Measurements from ENCODE around the gene GPR62.

Gene GPR62

DNA sequence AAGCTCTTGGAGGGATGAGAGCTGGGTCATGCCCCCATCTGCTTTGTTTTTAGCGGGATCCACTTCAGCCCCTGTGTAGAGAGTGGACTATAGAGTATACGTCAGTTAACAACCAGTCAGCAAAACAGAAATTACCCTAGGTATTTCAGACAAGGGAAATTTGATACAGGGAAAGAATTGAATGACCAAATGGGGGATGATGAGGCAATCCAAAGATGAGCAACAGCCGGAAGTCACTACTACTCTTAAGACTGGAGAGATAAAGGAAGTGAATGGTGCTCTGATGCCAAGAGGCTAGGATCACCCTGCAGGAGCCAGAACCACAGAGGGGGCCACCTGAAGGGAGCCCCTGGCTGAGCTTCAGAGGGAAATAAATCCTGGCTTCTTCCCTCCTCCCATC, 1.7 kb upstream of the GPR62 start:
- no peak for ATAC-seq (ENCODE audit: insufficient read depth, low read depth)
- no peak overlapping the region for H3K9ac ChIP-seq (ENCODE audit: low read depth, low read length)
- no peaks in the 10 kb centered on the region for H3K36me3 ChIP-seq (ENCODE audit: insufficient read depth, low read length)
- no peaks in the 10 kb centered on the region for H3K79me2 ChIP-seq (ENCODE audit: insufficient read depth, low read length)
- H3K27ac ChIP-seq (ENCODE audit: low read length), result no peak overlapping the region
- TF ChIP-seq EZH2 (IDR thresholded peaks at IDR 0.05; ENCODE audit: borderline replicate concordance, low read depth, low read length, severe bottlenecking), result no peak
- TF ChIP-seq, protein P1, sequence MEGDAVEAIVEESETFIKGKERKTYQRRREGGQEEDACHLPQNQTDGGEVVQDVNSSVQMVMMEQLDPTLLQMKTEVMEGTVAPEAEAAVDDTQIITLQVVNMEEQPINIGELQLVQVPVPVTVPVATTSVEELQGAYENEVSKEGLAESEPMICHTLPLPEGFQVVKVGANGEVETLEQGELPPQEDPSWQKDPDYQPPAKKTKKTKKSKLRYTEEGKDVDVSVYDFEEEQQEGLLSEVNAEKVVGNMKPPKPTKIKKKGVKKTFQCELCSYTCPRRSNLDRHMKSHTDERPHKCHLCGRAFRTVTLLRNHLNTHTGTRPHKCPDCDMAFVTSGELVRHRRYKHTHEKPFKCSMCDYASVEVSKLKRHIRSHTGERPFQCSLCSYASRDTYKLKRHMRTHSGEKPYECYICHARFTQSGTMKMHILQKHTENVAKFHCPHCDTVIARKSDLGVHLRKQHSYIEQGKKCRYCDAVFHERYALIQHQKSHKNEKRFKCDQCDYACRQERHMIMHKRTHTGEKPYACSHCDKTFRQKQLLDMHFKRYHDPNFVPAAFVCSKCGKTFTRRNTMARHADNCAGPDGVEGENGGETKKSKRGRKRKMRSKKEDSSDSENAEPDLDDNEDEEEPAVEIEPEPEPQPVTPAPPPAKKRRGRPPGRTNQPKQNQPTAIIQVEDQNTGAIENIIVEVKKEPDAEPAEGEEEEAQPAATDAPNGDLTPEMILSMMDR (IDR thresholded peaks at IDR 0.05; ENCODE audit: borderline replicate concordance, extremely low read depth, low read length, poor library complexity, severe bottlenecking), result no peak
- no peak overlapping the region for H3K4me2 ChIP-seq (ENCODE audit: insufficient read depth, low read length)
- H3K4me3 ChIP-seq (ENCODE audit: low read depth in 1 of 2, low read length in 2 of 2), result no peak overlapping the region
- no peaks in the 10 kb centered on the region for H3K4me1 ChIP-seq (ENCODE audit: insufficient read depth, low read length)
- no peaks in the 10 kb centered on the region for H3K9me3 ChIP-seq (ENCODE audit: insufficient read depth, low read length, severe bottlenecking)
- no peak overlapping the region for H2AFZ ChIP-seq (ENCODE audit: low read depth, low read length)
- DNase-seq, result no peak
- no peaks in the 10 kb centered on the region for H3K27me3 ChIP-seq (ENCODE audit: insufficient read depth, low read length, poor library complexity)
- no peaks in the 10 kb centered on the region for H4K20me1 ChIP-seq (ENCODE audit: insufficient read depth, low read length)

DNA sequence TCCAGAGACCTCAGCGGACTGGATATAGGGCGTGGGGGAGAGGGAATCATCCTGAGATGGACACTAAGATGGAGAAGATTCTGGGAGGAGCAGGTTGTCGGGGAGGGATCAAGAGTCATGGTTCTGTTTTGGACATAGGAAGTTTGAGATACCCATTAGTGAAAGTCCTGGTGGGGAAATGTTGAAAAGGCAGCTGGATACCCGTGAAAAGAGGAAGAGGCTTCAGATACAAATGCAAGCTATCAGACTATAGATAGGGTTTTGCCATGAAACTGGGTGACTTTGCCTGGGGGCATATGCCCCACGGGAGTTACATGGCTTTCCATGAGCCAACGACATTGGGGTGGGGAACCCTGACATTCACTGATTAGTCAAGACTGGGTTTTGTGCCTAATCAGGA, 1.1 kb upstream of the GPR62 start:
- H3K4me3 ChIP-seq (ENCODE audit: low read depth in 1 of 2, low read length in 2 of 2), result no peak overlapping the region
- H3K36me3 ChIP-seq (ENCODE audit: insufficient read depth, low read length), result no peaks in the 10 kb centered on the region
- no peak overlapping the region for H3K4me2 ChIP-seq (ENCODE audit: insufficient read depth, low read length)
- no peak overlapping the region for H3K27ac ChIP-seq (ENCODE audit: low read length)
- TF ChIP-seq, protein P1 (IDR thresholded peaks at IDR 0.05; ENCODE audit: borderline replicate concordance, extremely low read depth, low read length, poor library complexity, severe bottlenecking), result no peak
- TF ChIP-seq EZH2 (IDR thresholded peaks at IDR 0.05; ENCODE audit: borderline replicate concordance, low read depth, low read length, severe bottlenecking), result no peak
- H4K20me1 ChIP-seq (ENCODE audit: insufficient read depth, low read length), result no peaks in the 10 kb centered on the region
- H3K27me3 ChIP-seq (ENCODE audit: insufficient read depth, low read length, poor library complexity), result no peaks in the 10 kb centered on the region
- H3K9me3 ChIP-seq (ENCODE audit: insufficient read depth, low read length, severe bottlenecking), result no peaks in the 10 kb centered on the region
- DNase-seq, result no peak
- H3K79me2 ChIP-seq (ENCODE audit: insufficient read depth, low read length), result no peaks in the 10 kb centered on the region
- no peaks in the 10 kb centered on the region for H3K4me1 ChIP-seq (ENCODE audit: insufficient read depth, low read length)
- no peak overlapping the region for H3K9ac ChIP-seq (ENCODE audit: low read depth, low read length)
- H2AFZ ChIP-seq (ENCODE audit: low read depth, low read length), result no peak overlapping the region
- ATAC-seq (ENCODE audit: insufficient read depth, low read depth), result no peak

- H3K36me3 ChIP-seq (ENCODE audit: insufficient read depth, low read length), result no peaks in the 10 kb centered on the region
- no peaks in the 10 kb centered on the region for H3K79me2 ChIP-seq (ENCODE audit: insufficient read depth, low read length)
- H4K20me1 ChIP-seq (ENCODE audit: insufficient read depth, low read length), result no peaks in the 10 kb centered on the region
- no peak overlapping the region for H3K27ac ChIP-seq (ENCODE audit: low read length)
- no peak overlapping the region for H3K9ac ChIP-seq (ENCODE audit: low read depth, low read length)
- ATAC-seq (ENCODE audit: insufficient read depth, low read depth) (no peak), DNase-seq (no peak)
- no peaks in the 10 kb centered on the region for H3K4me1 ChIP-seq (ENCODE audit: insufficient read depth, low read length)
- H2AFZ ChIP-seq (ENCODE audit: low read depth, low read length), result no peak overlapping the region
- H3K27me3 ChIP-seq (ENCODE audit: insufficient read depth, low read length, poor library complexity), result no peaks in the 10 kb centered on the region
- H3K4me3 ChIP-seq (ENCODE audit: low read depth in 1 of 2, low read length in 2 of 2), result no peak overlapping the region
- TF ChIP-seq, protein P1 (IDR thresholded peaks at IDR 0.05; ENCODE audit: borderline replicate concordance, extremely low read depth, low read length, poor library complexity, severe bottlenecking), result no peak
- TF ChIP-seq EZH2 (IDR thresholded peaks at IDR 0.05; ENCODE audit: borderline replicate concordance, low read depth, low read length, severe bottlenecking), result no peak
- no peak overlapping the region for H3K4me2 ChIP-seq (ENCODE audit: insufficient read depth, low read length)
- H3K9me3 ChIP-seq (ENCODE audit: insufficient read depth, low read length, severe bottlenecking), result no peaks in the 10 kb centered on the region
These were observed 468 bp upstream of the GPR62 start for GRCh38 chr3:51954713-51955112.

Measured in DND-41 (cell line).